GM12801 (cell line): Measurements from ENCODE around the gene TRAPPC5.

Source experiments
- CTCF ChIP-seq: IDR thresholded peaks from one replicate; pipeline ENCODE4 v1.5.1; 2011; ENCODE audit warnings: control low read depth; ENCODE audit not compliant: insufficient read length; ENCODE audit errors: extremely low read depth

The TRAPPC5 gene

GRCh38 chr19:7731615-7732014 is 51.0 kb downstream of the TRAPPC5 start:
- no peak for TF ChIP-seq CTCF

- TF ChIP-seq CTCF: no peak
These were observed 51.4 kb downstream of the TRAPPC5 start, which contains the start of gene CLEC4G for GRCh38 chr19:7732045-7732444. CLEC4G (minus strand) TSS chr19:7732110; CDS start chr19:7732102, 8 bp downstream.

GRCh38 chr19:7733376-7733775 is 52.7 kb downstream of the TRAPPC5 start:
- TF ChIP-seq CTCF: no peak

- no peak for TF ChIP-seq CTCF
These were observed 53.9 kb downstream of the TRAPPC5 start for GRCh38 chr19:7734220-7735203.

- TF ChIP-seq CTCF: no peak
These were observed 55.5 kb downstream of the TRAPPC5 start for GRCh38 chr19:7736148-7736547.

GRCh38 chr19:7737215-7737614 is 56.6 kb downstream of the TRAPPC5 start:
- TF ChIP-seq CTCF: no peak
